Parathyroid adenoma (tissue), 2 donors: Measurements from ENCODE around the gene SENP3.

Experiments used
- H2AFZ ChIP-seq: fragments of 300-600 bp; sonication (generic); one replicate; pipeline ENCODE4 v1.7.0; 2017; ENCODE audit warnings: antibody characterized with exemption, mild to moderate bottlenecking
- H3K27ac ChIP-seq: fragments of 300-600 bp; sonication (generic); one replicate; pipeline ENCODE4 v1.7.0; 2017
- H3K27me3 ChIP-seq: fragments of 300-600 bp; sonication (generic); one replicate; pipeline ENCODE4 v1.7.0; 2017; ENCODE audit warnings: low read length; ENCODE audit not compliant: control insufficient read depth, insufficient read depth
- H3K36me3 ChIP-seq: fragments of 300-600 bp; sonication (generic); one replicate; pipeline ENCODE4 v1.7.0; 2017; ENCODE audit warnings: low read length; ENCODE audit not compliant: control insufficient read depth, insufficient read depth
- H3K4me1 ChIP-seq: fragments of 300-600 bp; sonication (generic); one replicate; pipeline ENCODE4 v1.7.0; 2017; ENCODE audit warnings: control low read depth
- H3K4me2 ChIP-seq: fragments of 300-600 bp; sonication (generic); one replicate; pipeline ENCODE4 v1.7.0; 2017; ENCODE audit warnings: low read length
- H3K4me3 ChIP-seq: fragments of 300-600 bp; sonication (generic); one replicate; pipeline ENCODE4 v1.7.0; 2017; ENCODE audit warnings: low read depth, low read length
- H3K79me2 ChIP-seq: fragments of 300-600 bp; sonication (generic); one replicate; pipeline ENCODE4 v1.7.0; 2017; ENCODE audit warnings: control low read depth
- H3K9ac ChIP-seq: fragments of 300-600 bp; sonication (generic); one replicate; pipeline ENCODE4 v1.7.0; 2017; ENCODE audit warnings: mild to moderate bottlenecking
- H3K9me3 ChIP-seq: fragments of 300-600 bp; sonication (generic); one replicate; pipeline ENCODE4 v1.7.0; 2017; ENCODE audit warnings: low read length; ENCODE audit not compliant: control insufficient read depth
- TF ChIP-seq, protein P1 (sequence below): fragments of 300-600 bp; sonication (generic); IDR thresholded peaks from one replicate; pipeline ENCODE4 v1.7.0; 2017; ENCODE audit warnings: antibody characterized with exemption, mild to moderate bottlenecking
- donor health status: primary hyperparathyroidism.

The SENP3 gene

DNA sequence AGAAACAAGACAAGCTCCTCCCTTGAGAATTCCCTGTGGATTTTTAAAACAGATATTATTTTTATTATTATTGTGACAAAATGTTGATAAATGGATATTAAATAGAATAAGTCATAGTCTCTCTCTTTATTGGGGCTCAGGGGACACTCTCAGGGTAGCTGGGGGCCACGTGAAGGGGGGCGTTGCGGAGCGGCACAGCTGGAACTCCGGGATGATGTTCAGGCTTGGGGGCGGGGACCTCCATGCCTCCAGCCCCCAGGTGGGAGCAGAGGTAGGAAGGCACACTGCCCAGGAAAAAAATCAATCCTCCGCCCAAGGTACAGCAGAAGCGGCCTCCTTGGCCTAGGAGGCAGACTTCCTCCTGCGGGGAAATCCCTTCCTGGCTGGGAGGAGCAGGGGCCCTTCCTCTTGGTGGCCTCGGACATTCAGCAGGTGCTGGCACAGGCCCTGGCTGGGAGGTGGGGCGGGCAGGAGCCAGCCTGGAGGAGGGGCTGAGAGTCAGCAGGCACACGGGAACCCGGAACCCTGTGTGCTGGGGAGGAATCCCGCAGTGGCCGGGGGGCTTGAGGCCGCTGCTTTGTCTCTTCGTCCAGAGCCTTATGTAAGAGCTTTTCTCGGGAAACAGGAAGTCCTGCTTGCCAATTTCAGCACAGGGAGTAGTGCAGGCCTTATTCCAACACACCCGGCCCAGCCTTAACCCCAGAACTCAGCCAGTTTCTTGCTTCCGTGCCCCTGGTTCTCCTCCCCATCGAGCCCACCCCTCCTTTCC lies 3.8 kb upstream of the SENP3 start:
- TF ChIP-seq, protein P1, sequence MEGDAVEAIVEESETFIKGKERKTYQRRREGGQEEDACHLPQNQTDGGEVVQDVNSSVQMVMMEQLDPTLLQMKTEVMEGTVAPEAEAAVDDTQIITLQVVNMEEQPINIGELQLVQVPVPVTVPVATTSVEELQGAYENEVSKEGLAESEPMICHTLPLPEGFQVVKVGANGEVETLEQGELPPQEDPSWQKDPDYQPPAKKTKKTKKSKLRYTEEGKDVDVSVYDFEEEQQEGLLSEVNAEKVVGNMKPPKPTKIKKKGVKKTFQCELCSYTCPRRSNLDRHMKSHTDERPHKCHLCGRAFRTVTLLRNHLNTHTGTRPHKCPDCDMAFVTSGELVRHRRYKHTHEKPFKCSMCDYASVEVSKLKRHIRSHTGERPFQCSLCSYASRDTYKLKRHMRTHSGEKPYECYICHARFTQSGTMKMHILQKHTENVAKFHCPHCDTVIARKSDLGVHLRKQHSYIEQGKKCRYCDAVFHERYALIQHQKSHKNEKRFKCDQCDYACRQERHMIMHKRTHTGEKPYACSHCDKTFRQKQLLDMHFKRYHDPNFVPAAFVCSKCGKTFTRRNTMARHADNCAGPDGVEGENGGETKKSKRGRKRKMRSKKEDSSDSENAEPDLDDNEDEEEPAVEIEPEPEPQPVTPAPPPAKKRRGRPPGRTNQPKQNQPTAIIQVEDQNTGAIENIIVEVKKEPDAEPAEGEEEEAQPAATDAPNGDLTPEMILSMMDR = no peak
- H3K4me2 ChIP-seq = peak overlapping the region; percentile 99
- peak overlapping the region; percentile 93 for H2AFZ ChIP-seq
- H3K79me2 ChIP-seq = peaks cover 11% of the 10 kb centered on the region
- H3K4me1 ChIP-seq = peaks cover 31% of the 10 kb centered on the region
- H3K27ac ChIP-seq = peak overlapping the region; percentile 96
- no peaks in the 10 kb centered on the region for H3K9me3 ChIP-seq
- peak overlapping the region; percentile 89 for H3K9ac ChIP-seq
- H3K27me3 ChIP-seq = no peaks in the 10 kb centered on the region
- H3K36me3 ChIP-seq = no peaks in the 10 kb centered on the region
- peak overlapping the region; percentile 87 for H3K4me3 ChIP-seq

DNA sequence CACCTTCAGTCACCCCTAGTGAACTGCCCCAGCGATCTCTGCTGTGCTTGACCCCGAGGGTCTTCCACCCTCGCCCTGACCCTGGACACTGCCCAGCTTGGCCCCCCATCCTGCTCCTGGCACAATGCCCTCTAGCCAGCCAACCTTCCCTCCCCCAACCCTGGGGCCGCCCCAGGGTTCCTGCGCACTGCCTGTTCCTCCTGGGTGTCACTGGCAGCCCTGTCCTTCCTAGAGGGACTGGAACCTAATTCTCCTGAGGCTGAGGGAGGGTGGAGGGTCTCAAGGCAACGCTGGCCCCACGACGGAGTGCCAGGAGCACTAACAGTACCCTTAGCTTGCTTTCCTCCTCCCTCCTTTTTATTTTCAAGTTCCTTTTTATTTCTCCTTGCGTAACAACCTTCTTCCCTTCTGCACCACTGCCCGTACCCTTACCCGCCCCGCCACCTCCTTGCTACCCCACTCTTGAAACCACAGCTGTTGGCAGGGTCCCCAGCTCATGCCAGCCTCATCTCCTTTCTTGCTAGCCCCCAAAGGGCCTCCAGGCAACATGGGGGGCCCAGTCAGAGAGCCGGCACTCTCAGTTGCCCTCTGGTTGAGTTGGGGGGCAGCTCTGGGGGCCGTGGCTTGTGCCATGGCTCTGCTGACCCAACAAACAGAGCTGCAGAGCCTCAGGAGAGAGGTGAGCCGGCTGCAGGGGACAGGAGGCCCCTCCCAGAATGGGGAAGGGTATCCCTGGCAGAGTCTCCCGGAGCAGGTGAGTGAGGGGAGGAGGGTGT lies 3.0 kb upstream of the SENP3 start, which contains the start of gene TNFSF13:
TNFSF13 (plus strand) TSS at position 207 of the 776 bp plus-strand sequence; CDS start at position 497, 290 bp downstream.
- peak within 1 kb of the TSS; percentile 96 for H3K27ac ChIP-seq
- H3K79me2 ChIP-seq = peaks cover 16% of the 10 kb centered on the region
- H3K4me3 ChIP-seq = peak within 1 kb of the TSS; percentile 87
- H3K36me3 ChIP-seq = no peaks in the 10 kb centered on the region
- H3K4me2 ChIP-seq = peak within 1 kb of the TSS; percentile 99
- TF ChIP-seq, protein P1 = no peak
- peaks cover 31% of the 10 kb centered on the region for H3K4me1 ChIP-seq
- no peaks in the 10 kb centered on the region for H3K27me3 ChIP-seq
- peak within 1 kb of the TSS; percentile 89 for H3K9ac ChIP-seq
- H3K9me3 ChIP-seq = no peaks in the 10 kb centered on the region
- peak within 1 kb of the TSS; percentile 93 for H2AFZ ChIP-seq

DNA sequence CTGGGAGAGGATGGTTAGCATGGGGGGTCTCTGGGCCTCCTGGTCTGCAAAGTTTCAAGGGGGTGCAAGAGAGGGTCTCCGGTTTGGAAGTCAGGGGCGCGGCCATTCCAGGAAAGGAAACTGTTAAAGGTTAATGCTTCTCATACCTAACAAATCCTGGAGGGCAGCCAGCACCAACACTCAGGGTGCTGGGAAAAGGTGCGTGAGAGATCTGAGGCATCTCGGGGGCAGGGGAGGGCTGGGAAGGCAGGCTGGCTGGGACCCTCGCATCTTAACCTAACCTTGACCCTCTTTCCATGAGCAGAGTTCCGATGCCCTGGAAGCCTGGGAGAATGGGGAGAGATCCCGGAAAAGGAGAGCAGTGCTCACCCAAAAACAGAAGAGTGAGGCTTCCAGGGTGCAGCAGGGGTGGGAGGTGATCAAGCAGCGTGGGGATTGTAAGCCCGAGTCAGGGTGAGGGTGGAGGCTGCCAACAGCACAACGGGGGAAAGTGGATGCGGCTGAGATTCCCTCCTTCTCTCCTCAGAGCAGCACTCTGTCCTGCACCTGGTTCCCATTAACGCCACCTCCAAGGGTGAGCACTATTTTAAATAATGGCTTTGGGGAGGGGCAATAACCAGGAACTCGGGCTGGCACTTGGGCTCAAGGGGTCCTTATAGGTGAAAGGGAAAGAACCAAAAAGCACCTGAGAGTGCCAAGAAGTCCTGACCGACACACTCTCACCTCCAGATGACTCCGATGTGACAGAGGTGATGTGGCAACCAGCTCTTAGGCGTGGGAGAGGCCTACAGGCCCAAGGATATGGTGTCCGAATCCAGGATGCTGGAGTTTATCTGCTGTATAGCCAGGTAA lies 2.2 kb upstream of the SENP3 start:
- Histone ChIP-seq H3K9ac (peak overlapping the region; percentile 89), H3K9me3 (no peaks in the 10 kb centered on the region), H3K27ac (peak overlapping the region; percentile 96), H3K4me2 (peak overlapping the region; percentile 99), H3K27me3 (no peaks in the 10 kb centered on the region), H3K36me3 (no peaks in the 10 kb centered on the region), H2AFZ (peak overlapping the region; percentile 93), H3K4me1 (peaks cover 31% of the 10 kb centered on the region), H3K79me2 (peaks cover 19% of the 10 kb centered on the region), H3K4me3 (peak overlapping the region; percentile 87)
- TF ChIP-seq, protein P1 = no peak

DNA sequence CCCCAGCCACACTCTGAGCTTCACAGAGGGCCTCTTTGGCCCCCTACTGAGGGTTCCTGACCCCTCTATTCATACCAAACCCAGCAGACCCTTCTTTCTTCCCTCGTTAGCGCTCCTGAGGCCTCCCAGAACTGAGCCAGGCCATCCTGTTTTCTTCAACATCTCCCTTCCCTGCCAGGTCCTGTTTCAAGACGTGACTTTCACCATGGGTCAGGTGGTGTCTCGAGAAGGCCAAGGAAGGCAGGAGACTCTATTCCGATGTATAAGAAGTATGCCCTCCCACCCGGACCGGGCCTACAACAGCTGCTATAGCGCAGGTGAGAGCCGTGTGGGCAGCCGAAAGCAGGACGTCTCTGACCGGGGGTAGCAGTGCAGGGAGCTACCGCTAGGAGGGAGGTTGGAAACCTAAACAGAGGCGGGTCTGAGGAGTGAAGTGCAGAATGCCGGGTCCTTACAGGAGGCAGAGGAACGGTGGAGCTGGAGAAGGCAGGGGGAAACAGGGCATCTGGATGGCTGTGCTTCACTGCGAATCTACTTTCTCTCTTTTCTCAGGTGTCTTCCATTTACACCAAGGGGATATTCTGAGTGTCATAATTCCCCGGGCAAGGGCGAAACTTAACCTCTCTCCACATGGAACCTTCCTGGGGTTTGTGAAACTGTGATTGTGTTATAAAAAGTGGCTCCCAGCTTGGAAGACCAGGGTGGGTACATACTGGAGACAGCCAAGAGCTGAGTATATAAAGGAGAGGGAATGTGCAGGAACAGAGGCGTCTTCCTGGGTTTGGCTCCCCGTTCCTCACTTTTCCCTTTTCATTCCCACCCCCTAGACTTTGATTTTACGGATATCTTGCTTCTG lies 1.3 kb upstream of the SENP3 start:
- TF ChIP-seq, protein P1 = peak; percentile 68
- Histone ChIP-seq H3K4me3 (peak overlapping the region; percentile 87), H3K4me2 (peak overlapping the region; percentile 99), H3K36me3 (no peaks in the 10 kb centered on the region), H3K27ac (peak overlapping the region; percentile 96), H3K27me3 (no peaks in the 10 kb centered on the region), H2AFZ (peak overlapping the region; percentile 93), H3K9me3 (no peaks in the 10 kb centered on the region), H3K79me2 (peaks cover 23% of the 10 kb centered on the region), H3K4me1 (peaks cover 31% of the 10 kb centered on the region), H3K9ac (no peak overlapping the region)
